CD4-positive, alpha-beta T cell (primary cell): Measurements from ENCODE around the gene SHLD1. TPM values are rescaled to one million over a fixed set of nuclear protein-coding genes. Genes with fewer than 3 reads are reported as not detected.
"Not testable (repeated sequence)": the region's sequence is repeated elsewhere in the genome, so short reads cannot be mapped to it uniquely, and the experiment has no call there.

Experiments
- ATAC-seq: fragments of 200-7000 bp; cut with Tn5 transposase; one replicate; pipeline ENCODE4 v1.10.0; 2022; ENCODE audit warnings: mild to moderate bottlenecking; ENCODE audit not compliant: poor library complexity
- CTCF ChIA-PET: fragments of 350-600 bp; sonication (Branson Sonifier 250); formaldehyde crosslinking; loops from one replicate; lab custom pipeline; 2021; ENCODE audit warnings: antibody characterized with exemption, inconsistent platforms; lab: Charles Lee
- POLR2A ChIA-PET: fragments of 350-600 bp; sonication (Branson Sonifier 250); formaldehyde crosslinking; loops from one replicate; lab custom pipeline; 2021; ENCODE audit warnings: antibody characterized with exemption, inconsistent platforms; lab: Charles Lee
- DNase-seq, 14 experiments: peaks; one replicate each; pipeline ENCODE4 v3.0.0-alpha.2; 2013 to 2020; ENCODE audit warnings: mixed read lengths in 2 of 14
- H3K27ac ChIP-seq, 2 donors: one replicate each; pipeline versions ENCODE4 v1.5.1 to v1.7.0; 2013; ENCODE audit warnings: low read length in 2 of 2, low read depth in 1 of 2, mild to moderate bottlenecking in 1 of 2
- H3K27me3 ChIP-seq, 2 experiments: 1 replicate in 1 of 2; 2 replicates in 1 of 2; pipeline versions ENCODE4 v1.6.1 to v1.7.0; 2013; ENCODE audit warnings: low read length in 2 of 2, control low read depth in 1 of 2, mild to moderate bottlenecking in 1 of 2, moderate library complexity in 1 of 2; ENCODE audit not compliant: insufficient read depth in 2 of 2, control insufficient read depth in 1 of 2
- H3K36me3 ChIP-seq: one replicate; pipeline ENCODE4 v1.6.1; 2013; ENCODE audit warnings: low read length, control low read depth; ENCODE audit not compliant: insufficient read depth
- H3K4me1 ChIP-seq: one replicate; pipeline ENCODE4 v1.6.1; 2013; ENCODE audit warnings: low read length, control low read depth; ENCODE audit not compliant: insufficient read depth
- H3K4me3 ChIP-seq: one replicate; pipeline ENCODE4 v1.5.1; 2013; ENCODE audit warnings: mild to moderate bottlenecking, low read length, moderate library complexity
- H3K9me3 ChIP-seq, 2 experiments: 1 replicate in 1 of 2; 2 replicates in 1 of 2; pipeline versions ENCODE4 v1.6.1 to v1.7.0; 2013; ENCODE audit warnings: low read length in 2 of 2, mild to moderate bottlenecking in 2 of 2, control low read depth in 1 of 2, moderate library complexity in 1 of 2; ENCODE audit not compliant: control insufficient read depth in 1 of 2, insufficient read depth in 1 of 2
- H3K27ac Mint-ChIP-seq: one replicate; pipeline ENCODE4 v1.8.0; 2020; ENCODE audit warnings: mixed read lengths
- H3K27me3 Mint-ChIP-seq: one replicate; pipeline ENCODE4 v1.8.0; 2021; ENCODE audit warnings: mixed read lengths
- H3K36me3 Mint-ChIP-seq: one replicate; pipeline ENCODE4 v1.8.0; 2021; ENCODE audit warnings: low read depth, mixed read lengths
- H3K4me1 Mint-ChIP-seq: one replicate; pipeline ENCODE4 v1.8.0; 2021; ENCODE audit warnings: low read depth, mixed read lengths
- H3K4me3 Mint-ChIP-seq: one replicate; pipeline ENCODE4 v1.8.0; 2020; ENCODE audit warnings: mild to moderate bottlenecking, mixed read lengths
- H3K9me3 Mint-ChIP-seq: one replicate; pipeline ENCODE4 v1.8.0; 2020; ENCODE audit warnings: mixed read lengths
- intact Hi-C, 2 experiments: fragments of 100-400 bp; cut with DNase I in 1 of 2; cut with micrococcal nuclease in 1 of 2; formaldehyde crosslinking; loops; one replicate each; pipeline versions ENCODE4 v1.15.1 to v1.9.0; 2023 to 2025; cut with DNase I, micrococcal nuclease
- total RNA-seq, 174 experiments: library from RNA in 2 of 174; stranded (reverse) in 2 of 174; gene quantifications; one replicate each; pipeline ENCODE4 v1.2.3 and lab custom pipeline; 2021 to 2026
- TF ChIP-seq, protein P1 (sequence below): fragments of 200-600 bp; IDR thresholded peaks from one replicate; pipeline ENCODE4 v1.8.0; 2022; ENCODE audit warnings: antibody characterized with exemption, mild to moderate bottlenecking

The SHLD1 gene
- total RNA-seq, 2 experiments from 2014 or later: 7.0 to 7.3 TPM

DNA sequence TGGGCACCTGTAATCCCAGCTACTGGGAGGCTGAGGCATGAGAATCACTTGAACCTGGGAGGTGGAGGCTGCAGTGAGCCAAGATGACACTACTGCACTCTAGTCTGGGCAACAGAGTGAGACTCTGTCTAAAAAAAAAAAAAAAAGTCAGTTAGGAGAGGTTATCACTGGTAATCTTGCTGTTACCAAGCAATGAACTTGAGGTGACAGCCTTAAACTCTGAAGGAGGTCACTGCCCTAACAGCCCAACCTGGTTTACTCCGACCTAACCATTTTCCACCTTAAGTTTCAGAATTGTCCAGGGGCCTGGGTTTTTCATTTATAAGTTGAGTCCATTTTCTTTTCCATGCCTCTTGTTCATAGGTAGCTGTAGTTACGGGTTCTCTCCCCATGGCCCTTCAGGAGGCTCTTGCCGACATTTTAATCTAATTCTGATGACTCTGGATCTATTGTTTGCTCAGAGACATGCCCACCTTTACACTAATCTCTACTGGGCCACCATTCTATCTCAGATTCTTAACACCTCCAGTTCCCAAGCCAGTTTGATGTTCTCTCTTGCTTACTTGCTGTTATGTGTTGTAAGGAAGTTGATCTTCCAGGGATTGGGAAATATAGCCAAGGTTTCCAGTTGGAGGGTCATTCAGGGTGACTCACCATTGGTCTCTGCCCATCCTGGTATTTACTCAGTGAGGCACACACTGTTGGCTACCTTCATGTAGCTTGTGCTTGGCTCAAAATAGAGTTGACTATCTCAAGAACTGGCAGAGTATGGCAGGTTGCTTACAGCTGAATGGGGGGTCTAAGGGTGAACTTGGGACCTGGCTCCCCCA, 29.1 kb downstream of the SHLD1 start:
- ChIA-PET CTCF (interaction anchor here (0.6 to 1.1 kb wide), 2 partner anchors 9 to 251 kb away, joined by 3 read pairs; no protein-coding TSS in a partner anchor), POLR2A (no interaction called here)
- ATAC-seq: no peak
- no peaks in the 10 kb centered on the region for H3K4me1 Mint-ChIP-seq
- intact Hi-C loops: no loop called here
- no peaks in the 10 kb centered on the region for H3K9me3 Mint-ChIP-seq
- Histone ChIP-seq H3K9me3 (no peaks in the 10 kb centered on the region), H3K4me3 (no peak overlapping the region), H3K27me3 (no peaks in the 10 kb centered on the region), H3K4me1 (no peaks in the 10 kb centered on the region), H3K36me3 (peaks cover 57% of the 10 kb centered on the region), H3K27ac (no peak overlapping the region)
- TF ChIP-seq, protein P1, sequence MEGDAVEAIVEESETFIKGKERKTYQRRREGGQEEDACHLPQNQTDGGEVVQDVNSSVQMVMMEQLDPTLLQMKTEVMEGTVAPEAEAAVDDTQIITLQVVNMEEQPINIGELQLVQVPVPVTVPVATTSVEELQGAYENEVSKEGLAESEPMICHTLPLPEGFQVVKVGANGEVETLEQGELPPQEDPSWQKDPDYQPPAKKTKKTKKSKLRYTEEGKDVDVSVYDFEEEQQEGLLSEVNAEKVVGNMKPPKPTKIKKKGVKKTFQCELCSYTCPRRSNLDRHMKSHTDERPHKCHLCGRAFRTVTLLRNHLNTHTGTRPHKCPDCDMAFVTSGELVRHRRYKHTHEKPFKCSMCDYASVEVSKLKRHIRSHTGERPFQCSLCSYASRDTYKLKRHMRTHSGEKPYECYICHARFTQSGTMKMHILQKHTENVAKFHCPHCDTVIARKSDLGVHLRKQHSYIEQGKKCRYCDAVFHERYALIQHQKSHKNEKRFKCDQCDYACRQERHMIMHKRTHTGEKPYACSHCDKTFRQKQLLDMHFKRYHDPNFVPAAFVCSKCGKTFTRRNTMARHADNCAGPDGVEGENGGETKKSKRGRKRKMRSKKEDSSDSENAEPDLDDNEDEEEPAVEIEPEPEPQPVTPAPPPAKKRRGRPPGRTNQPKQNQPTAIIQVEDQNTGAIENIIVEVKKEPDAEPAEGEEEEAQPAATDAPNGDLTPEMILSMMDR: no peak
- H3K27me3 Mint-ChIP-seq: no peaks in the 10 kb centered on the region
- H3K36me3 Mint-ChIP-seq: peaks cover 69% of the 10 kb centered on the region
- DNase-seq: no peak
- no peak overlapping the region for H3K27ac Mint-ChIP-seq
- H3K4me3 Mint-ChIP-seq: no peak overlapping the region

DNA sequence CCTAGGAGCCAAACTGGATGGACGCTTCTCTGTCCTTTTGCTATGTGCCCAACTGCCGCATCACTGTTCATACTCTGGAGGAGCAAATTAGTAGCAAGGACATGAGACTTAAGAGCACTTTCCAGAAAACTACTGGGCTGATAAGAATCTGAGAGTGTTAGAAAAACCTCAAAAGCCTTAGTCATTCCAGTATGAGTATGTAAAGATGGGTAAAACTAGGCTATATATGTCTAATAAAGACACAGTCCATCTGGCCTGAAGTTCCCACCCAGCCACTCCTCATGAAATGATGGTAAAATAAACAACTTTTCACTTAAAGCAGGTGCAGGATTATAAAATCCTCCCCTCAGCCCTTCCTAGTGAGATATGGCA, 30.6 kb downstream of the SHLD1 start:
- H3K4me1 Mint-ChIP-seq: no peaks in the 10 kb centered on the region
- H3K36me3 Mint-ChIP-seq: peaks cover 62% of the 10 kb centered on the region
- Histone ChIP-seq H3K27ac (no peak overlapping the region), H3K27me3 (no peaks in the 10 kb centered on the region), H3K4me3 (no peak overlapping the region), H3K36me3 (peaks cover 52% of the 10 kb centered on the region), H3K9me3 (no peaks in the 10 kb centered on the region), H3K4me1 (no peaks in the 10 kb centered on the region)
- TF ChIP-seq, protein P1: no peak
- no peak overlapping the region for H3K27ac Mint-ChIP-seq
- no peak for ATAC-seq
- intact Hi-C loops: no loop called here
- CTCF ChIA-PET: no interaction called here
- H3K9me3 Mint-ChIP-seq: no peaks in the 10 kb centered on the region
- POLR2A ChIA-PET: no interaction called here
- H3K4me3 Mint-ChIP-seq: no peak overlapping the region
- DNase-seq: no peak
- H3K27me3 Mint-ChIP-seq: no peaks in the 10 kb centered on the region

DNA sequence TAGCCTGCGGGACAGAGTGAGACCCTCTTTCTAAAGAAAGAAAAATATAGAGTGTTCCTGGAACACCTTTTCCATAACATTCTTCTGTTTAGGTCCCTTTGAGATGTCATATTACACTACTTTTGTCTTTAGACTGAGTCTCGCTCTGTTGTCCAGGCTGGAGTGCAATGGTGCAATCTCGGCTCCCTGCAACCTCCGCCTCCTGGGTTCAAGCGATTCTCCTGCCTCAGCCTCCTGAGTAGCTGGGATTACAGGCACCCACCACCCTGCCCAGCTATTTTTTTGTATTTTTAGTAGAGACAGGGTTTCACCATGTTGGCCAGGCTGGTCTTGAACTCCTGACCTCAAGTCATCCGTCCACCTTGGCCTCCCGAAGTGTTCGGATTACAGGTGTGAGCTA, 31.2 kb downstream of the SHLD1 start:
- CTCF ChIA-PET: not testable (repeated sequence)

More for the DNA sequence above, 31.2 kb downstream of the SHLD1 start:
- H3K4me3 ChIP-seq, H3K4me3 Mint-ChIP-seq, ATAC-seq, H3K27me3 Mint-ChIP-seq, H3K27me3 ChIP-seq, H3K27ac ChIP-seq, intact Hi-C loops, H3K4me1 ChIP-seq, H3K4me1 Mint-ChIP-seq, DNase-seq, H3K9me3 Mint-ChIP-seq, H3K27ac Mint-ChIP-seq, H3K9me3 ChIP-seq, POLR2A ChIA-PET: not testable (repeated sequence)
- H3K36me3 Mint-ChIP-seq: peaks cover 58% of the 10 kb centered on the region
- peaks cover 46% of the 10 kb centered on the region for H3K36me3 ChIP-seq
